Omental fat pad (tissue), 4 donors: Measurements from ENCODE around the gene FIBIN. TPM values are rescaled to one million over a fixed set of nuclear protein-coding genes. Genes with fewer than 3 reads are reported as not detected.

Experiments used
- ATAC-seq: fragments of 150-250 bp; one replicate; pipeline ENCODE4 v1.9.1; 2016; ENCODE audit warnings: mild to moderate bottlenecking, moderate library complexity; ENCODE audit not compliant: low FRiP score
- DNase-seq: peaks from one replicate; pipeline ENCODE4 v3.0.0-alpha.2; 2019; ENCODE audit warnings: low spot score
- total RNA-seq, 4 donors: library from RNA; depleted of rRNA; stranded (reverse); fragments of >200 nt; gene quantifications; one replicate each; pipeline ENCODE4 v1.1.0, GENCODE V29; 2016
- TF ChIP-seq, protein P1 (sequence below), 3 donors: fragments of 450-650 bp; IDR thresholded peaks; one replicate each; pipeline ENCODE4 v1.5.1; 2016 to 2017; ENCODE audit warnings: antibody characterized with exemption in 3 of 3, mild to moderate bottlenecking in 3 of 3, moderate library complexity in 2 of 3

FIBIN gene
- total RNA-seq, 4 donors from 2014 or later, result 8.9 to 31.8 (median 24.8) TPM

DNA sequence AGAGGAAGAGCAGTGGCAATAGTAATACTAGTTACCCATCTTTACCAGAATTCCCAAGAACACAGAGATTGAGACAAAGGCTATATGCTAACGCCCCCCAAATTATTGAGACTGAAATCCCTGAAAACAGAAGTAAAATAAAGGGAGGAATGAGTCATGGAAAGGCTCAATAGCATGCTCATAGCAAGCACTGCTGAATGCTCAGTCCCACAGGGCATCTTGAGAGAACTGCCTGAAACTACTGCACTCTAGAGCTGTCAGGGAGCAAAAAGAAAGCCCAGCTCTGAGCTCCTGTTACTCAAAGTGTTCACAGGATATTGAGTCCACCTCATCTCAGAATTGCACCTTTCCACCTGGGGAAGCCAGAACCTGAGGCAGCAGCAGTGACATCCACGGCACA, 44.1 kb upstream of the FIBIN start:
- DNase-seq, result no peak
- TF ChIP-seq, protein P1, sequence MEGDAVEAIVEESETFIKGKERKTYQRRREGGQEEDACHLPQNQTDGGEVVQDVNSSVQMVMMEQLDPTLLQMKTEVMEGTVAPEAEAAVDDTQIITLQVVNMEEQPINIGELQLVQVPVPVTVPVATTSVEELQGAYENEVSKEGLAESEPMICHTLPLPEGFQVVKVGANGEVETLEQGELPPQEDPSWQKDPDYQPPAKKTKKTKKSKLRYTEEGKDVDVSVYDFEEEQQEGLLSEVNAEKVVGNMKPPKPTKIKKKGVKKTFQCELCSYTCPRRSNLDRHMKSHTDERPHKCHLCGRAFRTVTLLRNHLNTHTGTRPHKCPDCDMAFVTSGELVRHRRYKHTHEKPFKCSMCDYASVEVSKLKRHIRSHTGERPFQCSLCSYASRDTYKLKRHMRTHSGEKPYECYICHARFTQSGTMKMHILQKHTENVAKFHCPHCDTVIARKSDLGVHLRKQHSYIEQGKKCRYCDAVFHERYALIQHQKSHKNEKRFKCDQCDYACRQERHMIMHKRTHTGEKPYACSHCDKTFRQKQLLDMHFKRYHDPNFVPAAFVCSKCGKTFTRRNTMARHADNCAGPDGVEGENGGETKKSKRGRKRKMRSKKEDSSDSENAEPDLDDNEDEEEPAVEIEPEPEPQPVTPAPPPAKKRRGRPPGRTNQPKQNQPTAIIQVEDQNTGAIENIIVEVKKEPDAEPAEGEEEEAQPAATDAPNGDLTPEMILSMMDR (IDR thresholded peaks at IDR 0.05), result no peak
- ATAC-seq, result no peak

DNA sequence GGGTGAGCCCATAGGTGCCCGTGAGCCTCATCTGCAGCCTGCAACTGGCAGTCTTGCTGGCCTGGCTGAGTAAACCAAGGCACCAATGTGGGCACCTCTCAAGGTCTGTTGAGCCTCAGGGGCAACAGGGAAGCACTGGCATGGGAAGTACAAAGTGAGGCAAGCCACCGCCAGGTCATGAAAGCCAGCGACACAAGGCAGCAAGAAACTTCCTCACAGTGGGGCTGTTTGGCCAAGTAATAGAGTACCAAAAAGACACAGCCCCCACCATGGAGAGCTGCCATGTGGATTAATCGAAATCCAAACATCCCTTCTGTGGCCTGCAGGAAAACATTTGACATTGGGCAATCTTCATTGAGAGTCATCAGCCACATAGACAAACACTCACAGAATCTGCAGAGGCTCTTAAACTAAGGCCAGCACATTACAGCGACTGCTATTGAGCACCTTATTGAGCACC, 43.6 kb upstream of the FIBIN start:
- no peak for DNase-seq

DNA sequence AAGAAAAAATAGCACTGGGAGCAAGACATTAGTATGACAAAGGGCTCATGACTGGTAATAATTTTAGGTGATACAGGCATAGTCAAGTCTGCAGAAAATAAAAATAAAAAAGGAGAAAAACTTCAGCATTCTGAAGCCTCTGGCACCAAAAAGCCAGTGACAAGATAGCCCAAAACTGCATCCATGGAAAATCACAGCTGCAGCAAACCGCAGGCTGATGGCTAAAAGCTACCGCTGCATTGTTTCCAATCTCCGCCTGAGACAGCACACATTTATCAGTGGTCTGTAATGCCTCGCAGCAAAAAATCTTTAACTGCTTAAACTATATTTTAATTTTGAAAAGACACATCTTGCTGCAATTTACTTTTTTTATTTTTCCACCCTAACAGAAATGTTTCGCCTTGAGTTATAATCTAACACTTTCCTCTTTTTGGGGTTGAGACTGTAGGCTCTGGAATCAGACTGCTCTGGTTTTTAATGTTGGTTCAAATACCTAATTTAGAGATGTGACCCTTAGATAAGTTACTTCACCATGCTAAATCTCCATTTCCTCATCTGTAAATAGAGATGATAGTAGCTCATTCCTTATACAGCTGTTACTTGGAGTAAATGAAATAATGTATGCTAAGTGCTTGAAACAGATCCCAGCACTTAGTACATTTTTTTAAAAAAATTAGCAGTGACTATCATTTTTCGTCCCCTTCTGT, 42.0 kb upstream of the FIBIN start:
- DNase-seq, result no peak

More for the DNA sequence above, 43.6 kb upstream of the FIBIN start:
- TF ChIP-seq, protein P1 (IDR thresholded peaks at IDR 0.05), result no peak
- ATAC-seq, result no peak

DNA sequence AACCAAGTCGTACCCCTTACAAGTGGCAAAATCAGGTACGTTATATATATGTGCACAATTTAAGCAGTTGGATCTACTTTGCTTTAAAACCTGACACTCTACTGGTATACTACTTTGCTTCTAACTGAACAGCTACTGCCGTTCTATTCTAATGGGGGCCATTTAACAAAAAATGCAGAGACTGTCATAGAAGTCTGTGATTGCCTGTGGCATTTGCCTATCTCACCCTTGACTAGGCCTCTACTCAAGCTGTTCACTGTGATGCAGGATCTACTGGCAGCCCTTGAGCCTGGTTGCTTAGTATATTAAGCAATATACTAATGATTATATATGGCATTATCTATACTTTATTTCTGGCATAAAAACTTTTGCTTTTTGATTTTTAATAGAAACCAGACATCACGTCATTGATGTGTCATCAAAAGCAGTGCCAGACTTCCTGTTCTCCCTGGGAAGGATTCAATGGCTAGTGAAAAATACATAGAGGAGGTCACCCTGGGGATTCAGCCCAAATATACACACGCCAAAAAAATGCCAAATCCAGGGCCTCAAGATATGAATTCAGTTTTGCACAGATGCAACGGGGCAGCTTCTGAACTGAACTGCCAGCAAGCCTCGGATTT, 40.0 kb upstream of the FIBIN start:
- DNase-seq (no peak), ATAC-seq (no peak)
- TF ChIP-seq, protein P1 (IDR thresholded peaks at IDR 0.05), result no peak

More for the DNA sequence above, 42.0 kb upstream of the FIBIN start:
- TF ChIP-seq, protein P1 (IDR thresholded peaks at IDR 0.05), result no peak
- no peak for ATAC-seq

DNA sequence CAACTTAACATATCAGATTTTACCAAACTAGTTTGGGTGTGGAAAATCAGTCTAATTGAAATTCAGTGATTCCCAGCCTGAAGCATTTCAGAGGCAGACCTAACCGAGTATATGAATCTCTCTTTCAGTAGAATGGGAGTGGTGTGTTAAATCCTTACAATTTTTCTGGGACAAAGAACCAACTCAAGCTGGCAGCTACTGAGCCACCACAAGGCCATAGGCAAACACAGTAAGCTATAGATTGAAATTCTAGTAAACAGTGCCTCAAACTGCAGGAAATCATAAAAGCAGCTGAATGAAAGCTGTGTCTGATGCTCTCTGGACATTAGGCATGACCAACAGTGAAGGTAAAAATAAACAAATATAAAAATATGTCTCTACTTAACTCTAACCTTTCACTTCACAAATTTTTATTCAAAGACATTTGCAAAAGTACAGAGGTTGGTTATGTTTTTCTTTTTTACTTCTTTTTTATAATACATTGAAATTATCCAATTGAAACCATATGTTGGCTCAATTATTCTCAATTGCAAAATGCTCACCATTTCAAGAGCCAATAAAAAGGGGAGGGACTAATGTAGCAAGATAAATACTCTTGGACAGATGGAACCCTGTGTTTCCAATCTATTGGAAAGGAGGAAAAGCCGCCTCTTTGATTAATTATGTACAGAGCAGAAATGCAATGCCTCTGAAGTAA, 35.8 kb upstream of the FIBIN start:
- TF ChIP-seq, protein P1 (IDR thresholded peaks at IDR 0.05), result no peak
- DNase-seq (no peak), ATAC-seq (no peak)

DNA sequence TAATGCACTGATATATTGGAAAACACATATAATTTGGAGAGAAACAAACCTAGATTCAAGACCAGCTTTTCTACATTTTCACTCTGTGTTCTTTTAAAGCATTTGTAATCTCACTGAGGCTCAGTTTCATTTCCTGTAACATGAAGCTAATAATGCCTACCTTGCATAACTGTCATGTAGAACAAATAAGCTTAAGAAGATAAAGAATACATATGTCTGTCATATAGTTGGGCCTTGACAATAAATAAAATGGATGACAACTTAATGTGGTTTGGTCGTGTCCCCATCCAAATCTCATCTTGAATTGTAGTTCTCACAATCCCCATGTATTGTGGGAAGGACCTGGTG, 35.2 kb upstream of the FIBIN start:
- no peak for ATAC-seq
- TF ChIP-seq, protein P1 (IDR thresholded peaks at IDR 0.05), result no peak
- no peak for DNase-seq
